ENCODE results near the gene CRYBG3.

The CRYBG3 gene

GRCh38 chr3:97949743-97950142, 127.9 kb downstream of the CRYBG3 start:
- no peak for DNase-seq

GRCh38 chr3:97950360-97950759, 128.5 kb downstream of the CRYBG3 start:
- DNase-seq: no peak

GRCh38 chr3:97952280-97952679, 130.5 kb downstream of the CRYBG3 start:
- DNase-seq: no peak

GRCh38 chr3:97952872-97953271, 131.1 kb downstream of the CRYBG3 start:
- DNase-seq: no peak

GRCh38 chr3:97954228-97954827, 132.5 kb downstream of the CRYBG3 start:
- no peak for DNase-seq

GRCh38 chr3:97956051-97956450, 134.2 kb downstream of the CRYBG3 start:
- no peak for DNase-seq

GRCh38 chr3:97957617-97958311, 136.0 kb downstream of the CRYBG3 start:
- DNase-seq: no peak

GRCh38 chr3:97958396-97958795, 136.6 kb downstream of the CRYBG3 start:
- DNase-seq: no peak

GRCh38 chr3:97958796-97959195, 137.0 kb downstream of the CRYBG3 start:
- DNase-seq: no peak

GRCh38 chr3:97959872-97960271, 138.1 kb downstream of the CRYBG3 start:
- DNase-seq: no peak

GRCh38 chr3:97960551-97960950, 138.7 kb downstream of the CRYBG3 start:
- no peak for DNase-seq

GRCh38 chr3:97960993-97961766, 139.4 kb downstream of the CRYBG3 start:
- no peak for DNase-seq

- no peak for DNase-seq
Measured at GRCh38 chr3:97967966-97968365, 146.2 kb downstream of the CRYBG3 start.

- DNase-seq: no peak
Measured at GRCh38 chr3:97968376-97968775, 146.6 kb downstream of the CRYBG3 start.

- DNase-seq: no peak
Measured at GRCh38 chr3:97969541-97969940, 147.7 kb downstream of the CRYBG3 start.

- DNase-seq: no peak
Measured at GRCh38 chr3:97970156-97970555, 148.3 kb downstream of the CRYBG3 start.

GRCh38 chr3:97970956-97971620, 149.3 kb downstream of the CRYBG3 start:
- DNase-seq: no peak

GRCh38 chr3:97971679-97972567, 150.1 kb downstream of the CRYBG3 start, which contains the start of gene RIOX2:
Gene RIOX2, minus strand, starts transcription at chr3:97972431. Its CDS starts 4,838 bp downstream, at chr3:97967593.
- peak; percentile 77 for DNase-seq

- no peak for DNase-seq
Measured at GRCh38 chr3:97972976-97973375, 151.2 kb downstream of the CRYBG3 start.

GRCh38 chr3:97974996-97975395, 153.2 kb downstream of the CRYBG3 start:
- no peak for DNase-seq

GRCh38 chr3:97975466-97975865, 153.7 kb downstream of the CRYBG3 start:
- no peak for DNase-seq

- no peak for DNase-seq
Measured at GRCh38 chr3:97979610-97980009, 157.8 kb downstream of the CRYBG3 start.
